Hepatocyte (in vitro differentiated cells): ENCODE data around the gene VAC14.

Experiments
- CTCF ChIP-seq: fragments of 200-600 bp; sonication (generic); IDR thresholded peaks from 2 replicates; pipeline ENCODE4 v1.5.1; 2016; ENCODE audit warnings: antibody characterized with exemption, mild to moderate bottlenecking; ENCODE audit not compliant: poor library complexity
- EZH2 ChIP-seq: fragments of 200-600 bp; sonication (generic); IDR thresholded peaks from 2 replicates; pipeline ENCODE4 v1.6.1; 2016; ENCODE audit warnings: antibody characterized with exemption, mild to moderate bottlenecking, borderline replicate concordance
- EZH2phosphoT487 ChIP-seq: fragments of 200-600 bp; sonication (generic); IDR thresholded peaks from one replicate; pipeline ENCODE4 v1.6.1; 2018; ENCODE audit warnings: antibody characterized with exemption, mild to moderate bottlenecking, low read depth, moderate library complexity; ENCODE audit not compliant: unreplicated experiment, severe bottlenecking

- no peak for TF ChIP-seq CTCF
- no peak for TF ChIP-seq EZH2phosphoT487
- TF ChIP-seq EZH2, result no peak
These were observed 89.5 kb downstream of the VAC14 start for GRCh38 chr16:70711211-70712031.
